ENCODE data around the gene CHN2. TPM values are rescaled to one million over a fixed set of nuclear protein-coding genes. Genes with fewer than 3 reads are reported as not detected.

The CHN2 gene
- total RNA-seq: 2.6 TPM in 1 of 2 replicates, not detected in the other

GRCh38 chr7:29194594-29195427 lies at the start of gene CHN2:
CHN2 (plus strand) TSS chr7:29194775.

GRCh38 chr7:29146057-29146706 lies 48.4 kb upstream of the CHN2 start, which contains the start of gene CPVL:
CPVL (minus strand) TSS chr7:29146537; CDS start chr7:29121061, 25,476 bp downstream.

Other genes starting within 250 kb of the CHN2 start
- gene TRIL, start 236.4 kb upstream of the CHN2 start, total RNA-seq: under 0.01 TPM in 1 of 2 replicates, not detected in the other
- 2.6 TPM in 1 of 2 replicates, not detected in the other for gene CPVL, start 48.2 kb upstream of the CHN2 start, total RNA-seq

All from myometrial cell (primary cell).